GM23338 (cell line): ENCODE data around the gene SRRT. TPM values are rescaled to one million over a fixed set of nuclear protein-coding genes. Genes with fewer than 3 reads are reported as not detected.

Source experiments
- ATAC-seq: fragments of 200-7000 bp; cut with Tn5 transposase; 3 replicates; pipeline ENCODE4 v1.9.1; 2020
- DNase-seq: peaks from one replicate; pipeline ENCODE4 v3.0.0-alpha.2; 2015; ENCODE audit warnings: low spot score
- H2AFZ ChIP-seq: fragments of 200-600 bp; sonication (generic); 2 replicates; pipeline ENCODE4 v1.8.0; 2016; ENCODE audit warnings: antibody characterized with exemption, mild to moderate bottlenecking, moderate library complexity
- H3F3A ChIP-seq: fragments of 200-600 bp; sonication (generic); replicated peaks from 2 replicates; pipeline ENCODE4 v1.8.0; 2017; ENCODE audit warnings: antibody characterized with exemption, mixed run types, low read depth
- H3K27ac ChIP-seq: fragments of 200-600 bp; sonication (generic); 2 replicates; pipeline ENCODE4 v1.6.1; 2016; ENCODE audit warnings: low read depth
- H3K27me3 ChIP-seq: fragments of 200-600 bp; sonication (generic); 2 replicates; pipeline ENCODE4 v1.8.0; 2016; ENCODE audit warnings: mild to moderate bottlenecking, mixed run types, moderate library complexity; ENCODE audit not compliant: insufficient read depth
- H3K36me3 ChIP-seq: fragments of 200-600 bp; sonication (generic); 2 replicates; pipeline ENCODE4 v1.8.0; 2016; ENCODE audit warnings: mild to moderate bottlenecking; ENCODE audit not compliant: insufficient read depth
- H3K4me1 ChIP-seq: fragments of 200-600 bp; sonication (generic); 2 replicates; pipeline ENCODE4 v1.8.0; 2016; ENCODE audit warnings: mild to moderate bottlenecking, moderate library complexity; ENCODE audit not compliant: insufficient read depth
- H3K4me2 ChIP-seq: fragments of 200-600 bp; sonication (generic); 2 replicates; pipeline ENCODE4 v1.7.1; 2017; ENCODE audit warnings: mixed run types
- H3K4me3 ChIP-seq: fragments of 200-600 bp; sonication (generic); 2 replicates; pipeline ENCODE4 v1.6.1; 2016; ENCODE audit warnings: mixed run types
- H3K79me2 ChIP-seq: fragments of 200-600 bp; sonication (generic); replicated peaks from 2 replicates; pipeline ENCODE4 v1.8.0; 2017; ENCODE audit warnings: mild to moderate bottlenecking; ENCODE audit not compliant: insufficient read depth
- H3K9me2 ChIP-seq: fragments of 200-600 bp; sonication (generic); 2 replicates; pipeline ENCODE4 v1.8.0; 2017; ENCODE audit not compliant: insufficient read depth
- H4K20me1 ChIP-seq: fragments of 200-600 bp; sonication (generic); replicated peaks from 2 replicates; pipeline ENCODE4 v1.8.0; 2017; ENCODE audit warnings: mild to moderate bottlenecking; ENCODE audit not compliant: insufficient read depth
- H3K27ac Mint-ChIP-seq: 2 replicates; pipeline ENCODE4 v1.8.0; 2020; ENCODE audit warnings: inconsistent platforms, mild to moderate bottlenecking, moderate library complexity, mixed read lengths
- H3K27me3 Mint-ChIP-seq: 3 replicates; pipeline ENCODE4 v1.8.0; 2022; ENCODE audit warnings: low read depth, mild to moderate bottlenecking, moderate library complexity, mixed read lengths, inconsistent platforms; ENCODE audit not compliant: insufficient read depth, poor library complexity
- H3K36me3 Mint-ChIP-seq: 3 replicates; pipeline ENCODE4 v1.8.0; 2021; ENCODE audit warnings: low read depth, mild to moderate bottlenecking, inconsistent platforms, moderate library complexity, mixed read lengths
- H3K4me1 Mint-ChIP-seq: 3 replicates; pipeline ENCODE4 v1.8.0; 2020; ENCODE audit warnings: mild to moderate bottlenecking, inconsistent platforms, mixed read lengths
- H3K4me3 Mint-ChIP-seq: 3 replicates; pipeline ENCODE4 v1.8.0; 2021; ENCODE audit warnings: moderate library complexity, mild to moderate bottlenecking, inconsistent platforms, mixed read lengths
- H3K9me3 Mint-ChIP-seq: 3 replicates; pipeline ENCODE4 v1.8.0; 2020; ENCODE audit warnings: moderate library complexity, mild to moderate bottlenecking, inconsistent platforms, mixed read lengths
- CREB1 ChIP-seq: fragments of 250-450 bp; sonication (Bioruptor Pico); IDR thresholded peaks from 2 replicates; pipeline ENCODE4 v1.5.0; 2020; ENCODE audit warnings: low read depth, mild to moderate bottlenecking, moderate library complexity
- EZH2 ChIP-seq: fragments of 200-600 bp; sonication (generic); IDR thresholded peaks from one replicate; pipeline ENCODE4 v1.8.0; 2017; ENCODE audit warnings: antibody characterized with exemption, mild to moderate bottlenecking, low read depth; ENCODE audit not compliant: unreplicated experiment
- EZH2phosphoT487 ChIP-seq: fragments of 200-600 bp; sonication (generic); IDR thresholded peaks from one replicate; pipeline ENCODE4 v1.8.1; 2018; ENCODE audit warnings: antibody characterized with exemption; ENCODE audit not compliant: unreplicated experiment
- JUNB ChIP-seq: IDR thresholded peaks from one replicate; pipeline ENCODE4 v1.6.1; 2016; ENCODE audit warnings: antibody characterized with exemption; ENCODE audit not compliant: unreplicated experiment
- NANOG ChIP-seq: IDR thresholded peaks from 2 replicates; pipeline ENCODE4 v1.6.1; 2016; ENCODE audit warnings: antibody characterized with exemption, borderline replicate concordance
- POLR2AphosphoS5 ChIP-seq: IDR thresholded peaks from 2 replicates; pipeline ENCODE4 v1.6.1; 2016; ENCODE audit warnings: antibody characterized with exemption, low read depth
- STAT1 ChIP-seq: IDR thresholded peaks from one replicate; pipeline ENCODE4 v1.6.1; 2016; ENCODE audit warnings: antibody characterized with exemption; ENCODE audit not compliant: unreplicated experiment
- ZNF114 ChIP-seq: fragments of 250-450 bp; sonication (Bioruptor Pico); IDR thresholded peaks from 2 replicates; pipeline ENCODE4 v1.5.0; 2020; ENCODE audit warnings: mild to moderate bottlenecking, moderate library complexity
- ZNF331 ChIP-seq: fragments of 250-450 bp; sonication (Bioruptor Pico); IDR thresholded peaks from 2 replicates; pipeline ENCODE4 v1.5.0; 2020; ENCODE audit warnings: low read depth, mild to moderate bottlenecking, moderate library complexity
- polyA plus RNA-seq: library from polyadenylated mRNA; unstranded; fragments of >200 nt; fragmentation: Nextera tagmentation; extraction: Ambion mirVana; gene quantifications from 2 replicates; pipeline ENCODE4 v1.2.1, GENCODE V29; 2016
- total RNA-seq: library from RNA; depleted of rRNA; stranded (reverse); fragments of >200 nt; shearing (Covaris generic); gene quantifications from 2 replicates; pipeline ENCODE4 v1.2.3, GENCODE V29; 2014
- TF ChIP-seq, protein P1 (sequence below), 2 experiments: fragments of 200-600 bp in 1 of 2; sonication (generic) in 1 of 2; conservative IDR thresholded peaks; 2 replicates each; pipeline versions ENCODE4 v1.5.1 to v1.6.1; 2016 to 2017; ENCODE audit warnings: antibody characterized with exemption in 2 of 2, low read depth in 2 of 2, mild to moderate bottlenecking in 2 of 2, moderate library complexity in 1 of 2
- TF ChIP-seq, protein P2 (sequence below): IDR thresholded peaks from one replicate; pipeline ENCODE4 v1.6.1; 2018; ENCODE audit warnings: antibody characterized with exemption; ENCODE audit not compliant: unreplicated experiment
- TF ChIP-seq, protein P3 (sequence below): fragments of 250-450 bp; sonication (Bioruptor Pico); IDR thresholded peaks from 2 replicates; pipeline ENCODE4 v1.5.0; 2020; ENCODE audit warnings: mild to moderate bottlenecking, moderate library complexity
- TF ChIP-seq, protein P4 (sequence below): IDR thresholded peaks from 2 replicates; pipeline ENCODE4 v1.6.1; 2016; ENCODE audit warnings: antibody characterized with exemption

SRRT gene
- total and polyA plus RNA-seq, 2 experiments from 2014 or later = 113 to 140 TPM

DNA sequence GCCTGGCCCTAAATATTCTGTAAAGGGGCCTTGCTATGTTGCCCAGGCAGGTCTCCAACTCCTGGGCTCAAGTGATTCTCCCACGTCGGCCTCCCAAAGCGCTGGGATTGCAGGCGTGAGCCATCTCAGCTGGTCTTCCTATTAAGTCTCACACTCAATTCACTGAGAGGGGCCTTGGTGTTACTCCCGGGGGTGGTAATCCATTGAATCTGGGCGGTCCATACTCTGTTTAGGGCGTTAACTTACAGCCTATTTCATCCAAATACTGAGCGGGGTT lies 665 bp upstream of the SRRT start:
- Histone ChIP-seq H2AFZ (no peak overlapping the region), H3F3A (peaks cover 27% of the 10 kb centered on the region)
- H3K4me1 Mint-ChIP-seq = peaks cover 22% of the 10 kb centered on the region

More for the DNA sequence above, 665 bp upstream of the SRRT start:
- H3K27ac Mint-ChIP-seq = peak overlapping the region; percentile 99
- Histone ChIP-seq H3K4me3 (peak overlapping the region; percentile 98), H3K27ac (peak overlapping the region; percentile 99), H3K9me2 (no peaks in the 10 kb centered on the region), H3K36me3 (peaks cover 39% of the 10 kb centered on the region), H3K4me2 (peak overlapping the region; percentile 93), H3K4me1 (peaks cover 8% of the 10 kb centered on the region), H3K79me2 (peaks cover 42% of the 10 kb centered on the region), H3K27me3 (no peaks in the 10 kb centered on the region), H4K20me1 (peaks cover 39% of the 10 kb centered on the region)
- peak overlapping the region; percentile 100 for H3K4me3 Mint-ChIP-seq
- peak; percentile 35 for DNase-seq
- peak; percentile 9 for ATAC-seq
- H3K27me3 Mint-ChIP-seq = peaks cover 26% of the 10 kb centered on the region
- TF ChIP-seq, protein P1, sequence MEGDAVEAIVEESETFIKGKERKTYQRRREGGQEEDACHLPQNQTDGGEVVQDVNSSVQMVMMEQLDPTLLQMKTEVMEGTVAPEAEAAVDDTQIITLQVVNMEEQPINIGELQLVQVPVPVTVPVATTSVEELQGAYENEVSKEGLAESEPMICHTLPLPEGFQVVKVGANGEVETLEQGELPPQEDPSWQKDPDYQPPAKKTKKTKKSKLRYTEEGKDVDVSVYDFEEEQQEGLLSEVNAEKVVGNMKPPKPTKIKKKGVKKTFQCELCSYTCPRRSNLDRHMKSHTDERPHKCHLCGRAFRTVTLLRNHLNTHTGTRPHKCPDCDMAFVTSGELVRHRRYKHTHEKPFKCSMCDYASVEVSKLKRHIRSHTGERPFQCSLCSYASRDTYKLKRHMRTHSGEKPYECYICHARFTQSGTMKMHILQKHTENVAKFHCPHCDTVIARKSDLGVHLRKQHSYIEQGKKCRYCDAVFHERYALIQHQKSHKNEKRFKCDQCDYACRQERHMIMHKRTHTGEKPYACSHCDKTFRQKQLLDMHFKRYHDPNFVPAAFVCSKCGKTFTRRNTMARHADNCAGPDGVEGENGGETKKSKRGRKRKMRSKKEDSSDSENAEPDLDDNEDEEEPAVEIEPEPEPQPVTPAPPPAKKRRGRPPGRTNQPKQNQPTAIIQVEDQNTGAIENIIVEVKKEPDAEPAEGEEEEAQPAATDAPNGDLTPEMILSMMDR (conservative IDR thresholded peaks at IDR 0.05; ENCODE audit: low read depth in 2 of 2) = no peak
- TF ChIP-seq POLR2AphosphoS5 (no peak), ZNF114 (CRISPR knock-in tag) (no peak), JUNB (no peak), NANOG (no peak), CREB1 (CRISPR knock-in tag) (no peak), EZH2phosphoT487 (no peak), STAT1 (no peak), ZNF331 (CRISPR knock-in tag) (no peak), EZH2 (no peak)
- TF ChIP-seq, protein P2, sequence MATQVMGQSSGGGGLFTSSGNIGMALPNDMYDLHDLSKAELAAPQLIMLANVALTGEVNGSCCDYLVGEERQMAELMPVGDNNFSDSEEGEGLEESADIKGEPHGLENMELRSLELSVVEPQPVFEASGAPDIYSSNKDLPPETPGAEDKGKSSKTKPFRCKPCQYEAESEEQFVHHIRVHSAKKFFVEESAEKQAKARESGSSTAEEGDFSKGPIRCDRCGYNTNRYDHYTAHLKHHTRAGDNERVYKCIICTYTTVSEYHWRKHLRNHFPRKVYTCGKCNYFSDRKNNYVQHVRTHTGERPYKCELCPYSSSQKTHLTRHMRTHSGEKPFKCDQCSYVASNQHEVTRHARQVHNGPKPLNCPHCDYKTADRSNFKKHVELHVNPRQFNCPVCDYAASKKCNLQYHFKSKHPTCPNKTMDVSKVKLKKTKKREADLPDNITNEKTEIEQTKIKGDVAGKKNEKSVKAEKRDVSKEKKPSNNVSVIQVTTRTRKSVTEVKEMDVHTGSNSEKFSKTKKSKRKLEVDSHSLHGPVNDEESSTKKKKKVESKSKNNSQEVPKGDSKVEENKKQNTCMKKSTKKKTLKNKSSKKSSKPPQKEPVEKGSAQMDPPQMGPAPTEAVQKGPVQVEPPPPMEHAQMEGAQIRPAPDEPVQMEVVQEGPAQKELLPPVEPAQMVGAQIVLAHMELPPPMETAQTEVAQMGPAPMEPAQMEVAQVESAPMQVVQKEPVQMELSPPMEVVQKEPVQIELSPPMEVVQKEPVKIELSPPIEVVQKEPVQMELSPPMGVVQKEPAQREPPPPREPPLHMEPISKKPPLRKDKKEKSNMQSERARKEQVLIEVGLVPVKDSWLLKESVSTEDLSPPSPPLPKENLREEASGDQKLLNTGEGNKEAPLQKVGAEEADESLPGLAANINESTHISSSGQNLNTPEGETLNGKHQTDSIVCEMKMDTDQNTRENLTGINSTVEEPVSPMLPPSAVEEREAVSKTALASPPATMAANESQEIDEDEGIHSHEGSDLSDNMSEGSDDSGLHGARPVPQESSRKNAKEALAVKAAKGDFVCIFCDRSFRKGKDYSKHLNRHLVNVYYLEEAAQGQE = no peak
- TF ChIP-seq, protein P3, sequence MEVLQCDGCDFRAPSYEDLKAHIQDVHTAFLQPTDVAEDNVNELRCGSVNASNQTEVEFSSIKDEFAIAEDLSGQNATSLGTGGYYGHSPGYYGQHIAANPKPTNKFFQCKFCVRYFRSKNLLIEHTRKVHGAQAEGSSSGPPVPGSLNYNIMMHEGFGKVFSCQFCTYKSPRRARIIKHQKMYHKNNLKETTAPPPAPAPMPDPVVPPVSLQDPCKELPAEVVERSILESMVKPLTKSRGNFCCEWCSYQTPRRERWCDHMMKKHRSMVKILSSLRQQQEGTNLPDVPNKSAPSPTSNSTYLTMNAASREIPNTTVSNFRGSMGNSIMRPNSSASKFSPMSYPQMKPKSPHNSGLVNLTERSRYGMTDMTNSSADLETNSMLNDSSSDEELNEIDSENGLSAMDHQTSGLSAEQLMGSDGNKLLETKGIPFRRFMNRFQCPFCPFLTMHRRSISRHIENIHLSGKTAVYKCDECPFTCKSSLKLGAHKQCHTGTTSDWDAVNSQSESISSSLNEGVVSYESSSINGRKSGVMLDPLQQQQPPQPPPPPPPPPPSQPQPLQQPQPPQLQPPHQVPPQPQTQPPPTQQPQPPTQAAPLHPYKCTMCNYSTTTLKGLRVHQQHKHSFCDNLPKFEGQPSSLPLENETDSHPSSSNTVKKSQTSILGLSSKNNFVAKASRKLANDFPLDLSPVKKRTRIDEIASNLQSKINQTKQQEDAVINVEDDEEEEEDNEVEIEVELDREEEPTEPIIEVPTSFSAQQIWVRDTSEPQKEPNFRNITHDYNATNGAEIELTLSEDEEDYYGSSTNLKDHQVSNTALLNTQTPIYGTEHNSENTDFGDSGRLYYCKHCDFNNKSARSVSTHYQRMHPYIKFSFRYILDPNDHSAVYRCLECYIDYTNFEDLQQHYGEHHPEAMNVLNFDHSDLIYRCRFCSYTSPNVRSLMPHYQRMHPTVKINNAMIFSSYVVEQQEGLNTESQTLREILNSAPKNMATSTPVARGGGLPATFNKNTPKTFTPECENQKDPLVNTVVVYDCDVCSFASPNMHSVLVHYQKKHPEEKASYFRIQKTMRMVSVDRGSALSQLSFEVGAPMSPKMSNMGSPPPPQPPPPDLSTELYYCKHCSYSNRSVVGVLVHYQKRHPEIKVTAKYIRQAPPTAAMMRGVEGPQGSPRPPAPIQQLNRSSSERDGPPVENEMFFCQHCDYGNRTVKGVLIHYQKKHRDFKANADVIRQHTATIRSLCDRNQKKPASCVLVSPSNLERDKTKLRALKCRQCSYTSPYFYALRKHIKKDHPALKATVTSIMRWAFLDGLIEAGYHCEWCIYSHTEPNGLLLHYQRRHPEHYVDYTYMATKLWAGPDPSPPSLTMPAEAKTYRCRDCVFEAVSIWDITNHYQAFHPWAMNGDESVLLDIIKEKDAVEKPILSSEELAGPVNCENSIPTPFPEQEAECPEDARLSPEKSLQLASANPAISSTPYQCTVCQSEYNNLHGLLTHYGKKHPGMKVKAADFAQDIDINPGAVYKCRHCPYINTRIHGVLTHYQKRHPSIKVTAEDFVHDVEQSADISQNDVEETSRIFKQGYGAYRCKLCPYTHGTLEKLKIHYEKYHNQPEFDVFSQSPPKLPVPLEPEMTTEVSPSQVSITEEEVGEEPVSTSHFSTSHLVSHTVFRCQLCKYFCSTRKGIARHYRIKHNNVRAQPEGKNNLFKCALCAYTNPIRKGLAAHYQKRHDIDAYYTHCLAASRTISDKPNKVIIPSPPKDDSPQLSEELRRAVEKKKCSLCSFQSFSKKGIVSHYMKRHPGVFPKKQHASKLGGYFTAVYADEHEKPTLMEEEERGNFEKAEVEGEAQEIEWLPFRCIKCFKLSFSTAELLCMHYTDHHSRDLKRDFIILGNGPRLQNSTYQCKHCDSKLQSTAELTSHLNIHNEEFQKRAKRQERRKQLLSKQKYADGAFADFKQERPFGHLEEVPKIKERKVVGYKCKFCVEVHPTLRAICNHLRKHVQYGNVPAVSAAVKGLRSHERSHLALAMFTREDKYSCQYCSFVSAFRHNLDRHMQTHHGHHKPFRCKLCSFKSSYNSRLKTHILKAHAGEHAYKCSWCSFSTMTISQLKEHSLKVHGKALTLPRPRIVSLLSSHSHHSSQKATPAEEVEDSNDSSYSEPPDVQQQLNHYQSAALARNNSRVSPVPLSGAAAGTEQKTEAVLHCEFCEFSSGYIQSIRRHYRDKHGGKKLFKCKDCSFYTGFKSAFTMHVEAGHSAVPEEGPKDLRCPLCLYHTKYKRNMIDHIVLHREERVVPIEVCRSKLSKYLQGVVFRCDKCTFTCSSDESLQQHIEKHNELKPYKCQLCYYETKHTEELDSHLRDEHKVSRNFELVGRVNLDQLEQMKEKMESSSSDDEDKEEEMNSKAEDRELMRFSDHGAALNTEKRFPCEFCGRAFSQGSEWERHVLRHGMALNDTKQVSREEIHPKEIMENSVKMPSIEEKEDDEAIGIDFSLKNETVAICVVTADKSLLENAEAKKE = no peak
- TF ChIP-seq, protein P4, sequence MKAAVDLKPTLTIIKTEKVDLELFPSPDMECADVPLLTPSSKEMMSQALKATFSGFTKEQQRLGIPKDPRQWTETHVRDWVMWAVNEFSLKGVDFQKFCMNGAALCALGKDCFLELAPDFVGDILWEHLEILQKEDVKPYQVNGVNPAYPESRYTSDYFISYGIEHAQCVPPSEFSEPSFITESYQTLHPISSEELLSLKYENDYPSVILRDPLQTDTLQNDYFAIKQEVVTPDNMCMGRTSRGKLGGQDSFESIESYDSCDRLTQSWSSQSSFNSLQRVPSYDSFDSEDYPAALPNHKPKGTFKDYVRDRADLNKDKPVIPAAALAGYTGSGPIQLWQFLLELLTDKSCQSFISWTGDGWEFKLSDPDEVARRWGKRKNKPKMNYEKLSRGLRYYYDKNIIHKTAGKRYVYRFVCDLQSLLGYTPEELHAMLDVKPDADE = no peak
- H3K9me3 Mint-ChIP-seq = peaks cover 3% of the 10 kb centered on the region; the same call in 2 of the 3 replicates
- H3K36me3 Mint-ChIP-seq = peaks cover 90% of the 10 kb centered on the region
